Heart left ventricle (tissue), 13 donors: ENCODE measurements around the gene DIP2B.

Experiments used
- POLR2A ChIP-seq, 2 donors: fragments of 450-650 bp; IDR thresholded peaks; one replicate each; pipeline ENCODE4 v1.6.1; 2017; ENCODE audit warnings: antibody characterized with exemption in 2 of 2, mild to moderate bottlenecking in 2 of 2, moderate library complexity in 2 of 2
- TF ChIP-seq, protein P1 (sequence below), 12 donors: fragments of 200-600 bp; sonication (generic) in 4 of 12; IDR thresholded peaks; one replicate each; pipeline versions ENCODE4 v1.5.0 to v1.8.0; 2018 to 2022; ENCODE audit warnings: antibody characterized with exemption in 12 of 12, mild to moderate bottlenecking in 5 of 12
- donor health status: ischemic (EF 13 %, LVEDD 7.1; RV severe dilation, severe dysfunction).
- donor health status: DM: no; HTN: yes; CAD: no.
- donor health status: DM: no; HTN: no; CAD: no.
- donor health status: ischemic (EF 25% LVEDD 6.9; RV normal size, moderate dysfunction).
- donor health status: ischemic (EF 25% LVEDD 5.7; RV mildly dilated, moderate dysfunction).
- donor health status: ischemic (EF 35%, LVEDD 5.7; RV mildly dilated, moderate dysfunction).
- donor health status: nonischemic (EF 11% LVEDD 7.7; RV severe dilation, severe dysfunction).
- donor health status: DM: yes; HTN: yes; CAD: no.
- donor health status: PGD.
- donor health status: ischemic (EF 29% LVEDD 5.4; RV normal size, mild dysfunction).
- donor health status: nonischemic (EF 23%, LVEDD 6.1; RV moderate dilation, normal function).

DNA sequence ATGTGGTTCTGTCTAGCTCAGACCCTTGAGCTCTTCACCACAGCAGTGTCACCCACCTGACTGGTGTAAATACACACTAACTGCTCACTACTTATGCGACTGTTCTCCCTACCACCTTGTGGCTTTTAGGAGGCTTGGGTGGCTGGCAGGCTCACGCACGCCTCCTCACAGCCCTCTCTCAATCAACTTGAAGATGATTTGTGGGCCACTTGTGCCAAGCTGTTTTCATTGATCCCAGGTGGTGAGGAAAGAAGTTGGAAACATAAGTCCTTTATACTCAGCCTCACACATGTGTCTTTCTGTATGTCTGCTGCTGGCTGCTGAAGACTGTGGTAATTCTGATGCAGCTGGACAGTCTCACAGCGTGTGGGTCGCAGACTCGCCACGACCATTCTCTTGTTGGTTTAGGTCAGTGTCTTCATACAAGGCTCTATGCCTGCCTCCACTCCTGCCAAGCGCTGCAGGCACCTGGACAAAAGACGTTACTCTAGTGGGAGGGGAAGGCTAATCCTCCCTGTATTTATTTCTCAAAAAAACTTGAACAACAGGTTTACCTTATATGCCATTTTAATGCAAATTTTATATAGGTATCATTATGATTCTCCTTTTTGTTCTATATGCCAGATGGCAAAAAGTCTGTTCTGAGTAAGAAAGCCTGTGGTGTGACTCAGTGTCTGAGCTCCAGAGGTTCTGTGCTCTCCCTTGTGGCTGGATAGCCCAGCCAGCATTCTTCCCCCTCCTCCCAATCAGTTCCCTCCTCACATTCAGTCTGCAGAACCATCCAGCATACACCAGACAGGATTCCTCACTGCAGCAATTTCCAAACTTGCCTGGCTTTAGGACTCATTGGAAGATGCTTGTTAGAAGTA lies 115.6 kb downstream of the DIP2B start:
- TF ChIP-seq, protein P1, sequence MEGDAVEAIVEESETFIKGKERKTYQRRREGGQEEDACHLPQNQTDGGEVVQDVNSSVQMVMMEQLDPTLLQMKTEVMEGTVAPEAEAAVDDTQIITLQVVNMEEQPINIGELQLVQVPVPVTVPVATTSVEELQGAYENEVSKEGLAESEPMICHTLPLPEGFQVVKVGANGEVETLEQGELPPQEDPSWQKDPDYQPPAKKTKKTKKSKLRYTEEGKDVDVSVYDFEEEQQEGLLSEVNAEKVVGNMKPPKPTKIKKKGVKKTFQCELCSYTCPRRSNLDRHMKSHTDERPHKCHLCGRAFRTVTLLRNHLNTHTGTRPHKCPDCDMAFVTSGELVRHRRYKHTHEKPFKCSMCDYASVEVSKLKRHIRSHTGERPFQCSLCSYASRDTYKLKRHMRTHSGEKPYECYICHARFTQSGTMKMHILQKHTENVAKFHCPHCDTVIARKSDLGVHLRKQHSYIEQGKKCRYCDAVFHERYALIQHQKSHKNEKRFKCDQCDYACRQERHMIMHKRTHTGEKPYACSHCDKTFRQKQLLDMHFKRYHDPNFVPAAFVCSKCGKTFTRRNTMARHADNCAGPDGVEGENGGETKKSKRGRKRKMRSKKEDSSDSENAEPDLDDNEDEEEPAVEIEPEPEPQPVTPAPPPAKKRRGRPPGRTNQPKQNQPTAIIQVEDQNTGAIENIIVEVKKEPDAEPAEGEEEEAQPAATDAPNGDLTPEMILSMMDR (IDR thresholded peaks at IDR 0.05), result no peak
- no peak for TF ChIP-seq POLR2A (IDR thresholded peaks at IDR 0.05)
